MCF 10A (cell line): ENCODE measurements around the gene PGAM4. TPM values are rescaled to one million over a fixed set of nuclear protein-coding genes. Genes with fewer than 3 reads are reported as not detected.
"Not testable (repeated sequence)": the region's sequence is repeated elsewhere in the genome, so short reads cannot be mapped to it uniquely, and the experiment has no call there.

Source experiments
- BruUV-seq: library from RNA; stranded (reverse); fragments of 400-500 nt; replicated peaks from 2 replicates; lab custom pipeline; 2021; lab: Mats Ljungman, UMichigan
- CTCF ChIA-PET: fragments of 300-600 bp; sonication (Branson Sonifier 250); formaldehyde crosslinking; extraction: SDS; loops from one replicate; lab custom pipeline; 2021; ENCODE audit warnings: antibody characterized with exemption, inconsistent platforms; lab: Yijun Ruan, JAX
- POLR2A ChIA-PET: fragments of 300-600, 350-650 bp; sonication (Branson Sonifier 250); formaldehyde crosslinking; extraction: SDS; loops from one replicate; lab custom pipeline; 2020; ENCODE audit warnings: antibody characterized with exemption, inconsistent platforms; lab: Yijun Ruan, JAX
- DNase-seq: peaks from one replicate; pipeline ENCODE4 v3.0.0-alpha.2; 2018; ENCODE audit not compliant: unreplicated experiment
- H3K27ac Mint-ChIP-seq: one replicate; pipeline ENCODE4 v1.8.0; 2022; ENCODE audit warnings: mild to moderate bottlenecking, low read depth, mixed read lengths; ENCODE audit not compliant: unreplicated experiment
- H3K27me3 Mint-ChIP-seq: one replicate; pipeline ENCODE4 v1.8.0; 2022; ENCODE audit warnings: mixed read lengths; ENCODE audit not compliant: insufficient read depth, unreplicated experiment
- H3K36me3 Mint-ChIP-seq: one replicate; pipeline ENCODE4 v1.8.0; 2022; ENCODE audit warnings: mild to moderate bottlenecking, moderate library complexity, mixed read lengths; ENCODE audit not compliant: insufficient read depth, unreplicated experiment
- H3K4me1 Mint-ChIP-seq: one replicate; pipeline ENCODE4 v1.8.0; 2022; ENCODE audit warnings: mixed read lengths; ENCODE audit not compliant: insufficient read depth, unreplicated experiment
- H3K4me3 Mint-ChIP-seq: one replicate; pipeline ENCODE4 v1.8.0; 2022; ENCODE audit warnings: mild to moderate bottlenecking, moderate library complexity, mixed read lengths; ENCODE audit not compliant: unreplicated experiment
- H3K9me3 Mint-ChIP-seq: one replicate; pipeline ENCODE4 v1.8.0; 2022; ENCODE audit warnings: mixed read lengths; ENCODE audit not compliant: unreplicated experiment
- CTCF ChIP-seq: fragments of 200-600 bp; IDR thresholded peaks from one replicate; pipeline ENCODE4 v1.8.0; 2022; ENCODE audit warnings: antibody characterized with exemption, mild to moderate bottlenecking; ENCODE audit not compliant: unreplicated experiment
- intact Hi-C: fragments of 100-400 bp; cut with micrococcal nuclease; formaldehyde crosslinking; loops from 2 replicates; pipeline ENCODE4 v1.14.1; 2022
- total RNA-seq: library from RNA; stranded (reverse); gene quantifications from 2 replicates; pipeline ENCODE4 v1.2.3, GENCODE V29; 2022

The PGAM4 gene
- total RNA-seq, 1 experiment from 2014 or later = not detected

GRCh38 chrX:77924320-77924859 lies 45.0 kb downstream of the PGAM4 start:
- Mint-ChIP-seq H3K27me3 (no peaks in the 10 kb centered on the region), H3K4me3 (no peak overlapping the region)

GRCh38 chrX:77922787-77923186 lies 46.7 kb downstream of the PGAM4 start:
- BruUV-seq = no TSS peak
- H3K9me3 Mint-ChIP-seq = peaks cover 6% of the 10 kb centered on the region
- H3K36me3 Mint-ChIP-seq = no peaks in the 10 kb centered on the region
- no peak overlapping the region for H3K4me3 Mint-ChIP-seq
- ChIA-PET POLR2A (no interaction called here), CTCF (no interaction called here)
- H3K27me3 Mint-ChIP-seq = no peaks in the 10 kb centered on the region
- no peaks in the 10 kb centered on the region for H3K4me1 Mint-ChIP-seq
- no peak for TF ChIP-seq CTCF
- DNase-seq = no peak
- intact Hi-C loops = no loop called here
- H3K27ac Mint-ChIP-seq = no peak overlapping the region

More at GRCh38 chrX:77924320-77924859, 45.0 kb downstream of the PGAM4 start:
- Mint-ChIP-seq H3K4me1 (no peaks in the 10 kb centered on the region), H3K9me3 (peaks cover 13% of the 10 kb centered on the region), H3K27ac (no peak overlapping the region), H3K36me3 (no peaks in the 10 kb centered on the region)
- intact Hi-C loops = no loop called here
- TF ChIP-seq CTCF = no peak
- ChIA-PET POLR2A (interaction anchor here (0.6 kb wide), 1 partner anchor 43 kb away, joined by 3 read pairs; no protein-coding TSS in a partner anchor), CTCF (interaction anchor here (1.0 to 1.3 kb wide), 2 partner anchors 25 kb away, joined by 3 read pairs; partner anchors contain the start of gene COX7B)
- no peak for DNase-seq
- no TSS peak for BruUV-seq

- H3K4me3 Mint-ChIP-seq, H3K4me1 Mint-ChIP-seq, H3K27ac Mint-ChIP-seq, DNase-seq, BruUV-seq, H3K27me3 Mint-ChIP-seq, H3K36me3 Mint-ChIP-seq, intact Hi-C loops, H3K9me3 Mint-ChIP-seq, POLR2A ChIA-PET, CTCF ChIA-PET: not testable (repeated sequence)
These were observed 50.1 kb downstream of the PGAM4 start for GRCh38 chrX:77919370-77919769.

GRCh38 chrX:77918568-77918967 lies 50.9 kb downstream of the PGAM4 start:
- Mint-ChIP-seq H3K9me3 (peaks cover 6% of the 10 kb centered on the region), H3K4me3 (no peak overlapping the region), H3K27ac (no peak overlapping the region), H3K36me3 (no peaks in the 10 kb centered on the region), H3K4me1 (no peaks in the 10 kb centered on the region), H3K27me3 (no peaks in the 10 kb centered on the region)
- ChIA-PET POLR2A (interaction anchor here (0.7 kb wide), 1 partner anchor 20 kb away, joined by 4 read pairs; the partner anchor contains the start of gene COX7B), CTCF (interaction anchor here (1.2 kb wide), 1 partner anchor 20 kb away, joined by 3 read pairs; the partner anchor contains the start of gene COX7B)
- DNase-seq = peak; percentile 26
- no peak for TF ChIP-seq CTCF
- BruUV-seq = no TSS peak
- intact Hi-C loops = no loop called here

Other genes with a start within 250 kb of the PGAM4 start
- gene ATRX, start 183.4 kb downstream of the PGAM4 start, total RNA-seq = 57.3 and 70.2 TPM in 2 replicates
- 50.3 and 60.2 TPM in 2 replicates for gene MAGT1, start 74.2 kb downstream of the PGAM4 start, total RNA-seq
- 245 and 344 TPM in 2 replicates for gene COX7B, start 70.2 kb downstream of the PGAM4 start, total RNA-seq
- 3.8 and 4.8 TPM in 2 replicates for gene ATP7A, start 58.9 kb downstream of the PGAM4 start, total RNA-seq
- 279 and 310 TPM in 2 replicates for gene PGK1, start 134.6 kb upstream of the PGAM4 start, total RNA-seq
- gene TAF9B, start 170.0 kb upstream of the PGAM4 start, total RNA-seq = 11.8 and 14.1 TPM in 2 replicates